SU-DHL-6 (cell line): ENCODE data around the gene FDXR.

Experiments
- H2AFZ ChIP-seq: fragments of 200-600 bp; sonication (generic); 2 replicates; pipeline ENCODE4 v1.6.1; 2014; ENCODE audit warnings: low read depth, mild to moderate bottlenecking, moderate library complexity, mixed read lengths, antibody characterized with exemption, low read length; ENCODE audit not compliant: severe bottlenecking
- H3F3A ChIP-seq: fragments of 200-600 bp; shearing (Covaris generic); 2 replicates; pipeline ENCODE4 v1.6.0; 2016; ENCODE audit warnings: antibody characterized with exemption, mild to moderate bottlenecking; ENCODE audit not compliant: insufficient read depth
- H3K27ac ChIP-seq: fragments of 200-600 bp; sonication (generic); 2 replicates; pipeline ENCODE4 v1.5.1; 2016; ENCODE audit warnings: low read depth, mild to moderate bottlenecking, low read length, moderate library complexity, mixed read lengths
- H3K27me3 ChIP-seq: fragments of 200-600 bp; sonication (generic), shearing (Covaris generic); 2 replicates; pipeline ENCODE4 v1.6.0; 2014; ENCODE audit warnings: mild to moderate bottlenecking, low read length
- H3K36me3 ChIP-seq: fragments of 200-600 bp; sonication (generic); 2 replicates; pipeline ENCODE4 v1.6.1; 2014; ENCODE audit warnings: mild to moderate bottlenecking, low read length, mixed read lengths
- H3K4me2 ChIP-seq: fragments of 300-600, 200-600 bp; shearing (Covaris generic), sonication (generic); 2 replicates; pipeline ENCODE4 v1.6.0; 2014; ENCODE audit warnings: low read length, low read depth, mild to moderate bottlenecking; ENCODE audit not compliant: poor library complexity, severe bottlenecking
- H3K4me3 ChIP-seq: fragments of 200-600 bp; sonication (generic); 2 replicates; pipeline ENCODE4 v1.5.1; 2014; ENCODE audit warnings: antibody characterized with exemption, low read length, mild to moderate bottlenecking, mixed read lengths; ENCODE audit not compliant: insufficient read depth, poor library complexity, severe bottlenecking
- H3K79me2 ChIP-seq: fragments of 200-600 bp; sonication (generic); 2 replicates; pipeline ENCODE4 v1.6.1; 2014; ENCODE audit warnings: mild to moderate bottlenecking, low read length, moderate library complexity; ENCODE audit not compliant: insufficient read depth
- H3K9ac ChIP-seq: fragments of 200-600 bp; sonication (generic); 2 replicates; pipeline ENCODE4 v1.7.0; 2014; ENCODE audit warnings: mild to moderate bottlenecking, low read length
- H3K9me2 ChIP-seq: fragments of 200-600 bp; sonication (generic); replicated peaks from 2 replicates; pipeline ENCODE4 v1.6.1; 2014; ENCODE audit warnings: low read length; ENCODE audit not compliant: insufficient read depth
- H3K9me3 ChIP-seq: fragments of 200-600 bp; sonication (generic); 2 replicates; pipeline ENCODE4 v1.6.1; 2014; ENCODE audit warnings: low read length, mixed read lengths; ENCODE audit not compliant: insufficient read depth
- H4K20me1 ChIP-seq: fragments of 200-600 bp; sonication (generic); 2 replicates; pipeline ENCODE4 v1.6.1; 2014; ENCODE audit warnings: low read depth, mild to moderate bottlenecking, antibody characterized with exemption, low read length, moderate library complexity, mixed read lengths
- EZH2phosphoT487 ChIP-seq: fragments of 200-600 bp; sonication (generic), shearing (Covaris generic); conservative IDR thresholded peaks from 2 replicates; pipeline ENCODE4 v1.6.1; 2018; ENCODE audit warnings: mild to moderate bottlenecking, antibody characterized with exemption, low read length, moderate library complexity, mixed read lengths
- TF ChIP-seq, protein P1 (sequence below): fragments of 200-600 bp; sonication (generic); IDR thresholded peaks from one replicate; pipeline ENCODE4 v1.5.1; 2017; ENCODE audit warnings: antibody characterized with exemption, mild to moderate bottlenecking, low read length, moderate library complexity; ENCODE audit not compliant: insufficient read depth, poor library complexity, severe bottlenecking

Gene FDXR

DNA sequence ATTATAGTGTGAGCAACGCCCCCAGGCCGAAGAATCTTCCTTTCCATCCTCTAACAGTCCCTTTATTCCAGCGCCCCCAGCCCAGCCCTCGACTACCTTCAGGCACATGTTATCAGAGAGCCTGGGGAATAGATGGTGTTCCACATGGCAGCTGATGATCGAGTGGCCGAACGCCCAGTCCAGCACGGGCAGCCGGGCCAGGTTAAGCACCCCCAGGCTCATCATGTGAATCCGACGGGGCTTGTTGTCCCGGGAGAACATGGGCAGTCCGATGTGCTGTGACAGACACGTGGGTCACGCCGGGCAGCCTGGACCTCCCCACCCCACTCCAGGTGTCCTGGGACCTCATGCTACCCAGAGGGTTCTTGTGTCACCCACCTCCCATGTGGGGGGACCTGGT lies 6.5 kb upstream of the FDXR start:
- Histone ChIP-seq H3K9ac (no peak overlapping the region), H3K36me3 (no peaks in the 10 kb centered on the region), H3K4me2 (no peak overlapping the region), H3K27ac (no peak overlapping the region), H3K27me3 (no peaks in the 10 kb centered on the region), H3F3A (no peaks in the 10 kb centered on the region; the same call in 1 of the 2 replicates), H3K9me2 (no peaks in the 10 kb centered on the region), H3K9me3 (no peaks in the 10 kb centered on the region), H3K79me2 (no peaks in the 10 kb centered on the region), H4K20me1 (no peaks in the 10 kb centered on the region), H3K4me3 (no peak overlapping the region), H2AFZ (no peak overlapping the region)
- TF ChIP-seq, protein P1, sequence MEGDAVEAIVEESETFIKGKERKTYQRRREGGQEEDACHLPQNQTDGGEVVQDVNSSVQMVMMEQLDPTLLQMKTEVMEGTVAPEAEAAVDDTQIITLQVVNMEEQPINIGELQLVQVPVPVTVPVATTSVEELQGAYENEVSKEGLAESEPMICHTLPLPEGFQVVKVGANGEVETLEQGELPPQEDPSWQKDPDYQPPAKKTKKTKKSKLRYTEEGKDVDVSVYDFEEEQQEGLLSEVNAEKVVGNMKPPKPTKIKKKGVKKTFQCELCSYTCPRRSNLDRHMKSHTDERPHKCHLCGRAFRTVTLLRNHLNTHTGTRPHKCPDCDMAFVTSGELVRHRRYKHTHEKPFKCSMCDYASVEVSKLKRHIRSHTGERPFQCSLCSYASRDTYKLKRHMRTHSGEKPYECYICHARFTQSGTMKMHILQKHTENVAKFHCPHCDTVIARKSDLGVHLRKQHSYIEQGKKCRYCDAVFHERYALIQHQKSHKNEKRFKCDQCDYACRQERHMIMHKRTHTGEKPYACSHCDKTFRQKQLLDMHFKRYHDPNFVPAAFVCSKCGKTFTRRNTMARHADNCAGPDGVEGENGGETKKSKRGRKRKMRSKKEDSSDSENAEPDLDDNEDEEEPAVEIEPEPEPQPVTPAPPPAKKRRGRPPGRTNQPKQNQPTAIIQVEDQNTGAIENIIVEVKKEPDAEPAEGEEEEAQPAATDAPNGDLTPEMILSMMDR = no peak
- TF ChIP-seq EZH2phosphoT487 = no peak

DNA sequence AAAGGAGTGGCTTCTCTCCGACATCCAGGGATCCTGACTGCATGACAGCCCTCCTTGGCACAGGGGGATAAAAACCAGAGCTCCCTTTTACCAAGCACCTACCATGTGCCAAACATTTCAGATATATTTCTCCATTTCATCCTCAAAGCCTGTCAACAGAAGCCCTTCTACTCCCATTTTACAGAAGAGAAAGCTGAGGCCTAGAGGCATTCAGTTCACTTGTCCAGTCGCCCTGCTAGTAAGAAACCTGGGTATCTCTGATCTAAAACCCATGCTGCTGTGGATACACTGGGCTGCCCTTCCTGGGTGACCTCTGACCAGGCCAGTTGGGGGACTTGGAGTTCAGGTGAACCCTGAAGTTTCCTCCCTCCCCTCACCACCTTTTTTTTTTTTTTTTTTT lies 5.9 kb upstream of the FDXR start:
- Histone ChIP-seq H3F3A (no peaks in the 10 kb centered on the region; the same call in 1 of the 2 replicates), H3K27me3 (no peaks in the 10 kb centered on the region), H3K9me2 (no peaks in the 10 kb centered on the region), H2AFZ (no peak overlapping the region), H3K4me2 (no peak overlapping the region), H4K20me1 (no peaks in the 10 kb centered on the region), H3K79me2 (no peaks in the 10 kb centered on the region), H3K36me3 (no peaks in the 10 kb centered on the region), H3K9me3 (no peaks in the 10 kb centered on the region), H3K27ac (no peak overlapping the region), H3K9ac (no peak overlapping the region), H3K4me3 (no peak overlapping the region)
- TF ChIP-seq, protein P1 = no peak
- no peak for TF ChIP-seq EZH2phosphoT487

DNA sequence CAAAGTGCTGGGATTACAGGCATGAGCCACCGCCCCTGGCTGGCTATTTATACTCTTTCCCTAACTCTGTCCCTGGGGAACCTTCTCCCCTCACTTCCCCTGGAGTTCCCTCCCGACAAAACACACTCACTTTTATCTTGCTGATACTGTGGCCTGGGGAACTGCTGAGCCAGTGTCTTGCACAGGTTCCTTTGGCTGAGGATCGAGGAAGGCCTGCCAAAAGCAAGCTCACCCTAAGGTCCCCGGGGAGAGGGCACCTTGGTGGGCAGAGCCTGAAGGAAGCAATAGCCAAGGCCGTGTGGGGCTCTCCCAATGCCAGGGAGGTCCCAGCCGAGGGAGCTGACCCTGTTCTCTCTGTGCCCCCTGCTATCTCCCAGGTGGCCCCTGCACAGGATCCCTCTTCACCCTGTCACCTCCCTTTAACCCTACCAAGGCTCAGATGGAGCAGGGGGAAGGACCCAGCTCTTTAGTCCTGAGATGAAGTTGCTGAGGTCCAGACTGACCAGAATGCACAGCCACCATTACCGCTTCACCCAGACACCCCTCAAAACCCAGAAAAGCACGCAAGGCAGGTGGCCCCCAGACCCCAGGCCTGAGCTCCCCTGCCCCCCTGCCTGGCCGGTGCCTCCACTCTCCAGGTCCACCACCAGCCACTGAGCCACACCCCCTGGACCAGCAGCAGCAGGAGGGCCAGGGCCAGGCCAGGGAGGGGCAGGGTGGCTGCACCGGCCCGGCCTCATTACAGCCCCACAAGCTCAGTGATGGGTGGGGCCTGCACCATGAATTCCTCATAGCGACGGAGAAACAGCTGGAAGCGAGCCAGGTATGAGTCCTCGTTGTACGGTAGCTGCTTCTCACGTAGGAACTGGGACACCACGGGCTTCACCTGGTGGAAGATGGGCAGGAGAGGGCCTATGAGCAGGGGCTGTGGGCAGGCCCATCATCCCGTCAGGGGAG lies 5.1 kb upstream of the FDXR start:
- Histone ChIP-seq H3K9me3 (no peaks in the 10 kb centered on the region), H3K27me3 (no peaks in the 10 kb centered on the region), H3K27ac (no peak overlapping the region), H3K9me2 (no peaks in the 10 kb centered on the region), H3K4me3 (no peak overlapping the region), H2AFZ (no peak overlapping the region), H3K79me2 (no peaks in the 10 kb centered on the region), H3K9ac (no peak overlapping the region), H4K20me1 (no peaks in the 10 kb centered on the region), H3F3A (no peaks in the 10 kb centered on the region; the same call in 1 of the 2 replicates), H3K4me2 (no peak overlapping the region), H3K36me3 (no peaks in the 10 kb centered on the region)
- no peak for TF ChIP-seq EZH2phosphoT487
- TF ChIP-seq, protein P1 = no peak
